Peyer's patch (tissue), 4 donors: ENCODE results near the gene NRXN3. TPM values are rescaled to one million over a fixed set of nuclear protein-coding genes. Genes with fewer than 3 reads are reported as not detected.

Experiments
- DNase-seq, 3 donors: peaks; one replicate each; pipeline ENCODE4 v3.0.0-alpha.2; 2017 to 2019
- H3K27ac ChIP-seq, 4 donors: fragments of 200-600 bp; sonication (generic); one replicate each; pipeline ENCODE4 v1.5.1; 2016 to 2019
- H3K27me3 ChIP-seq, 2 donors: fragments of 200-600 bp; sonication (generic); one replicate each; pipeline ENCODE4 v1.5.1; 2019
- H3K36me3 ChIP-seq, 3 donors: fragments of 200-600 bp; sonication (generic); one replicate each; pipeline ENCODE4 v1.5.1; 2016 to 2019
- H3K4me1 ChIP-seq, 4 donors: fragments of 200-600 bp; sonication (generic); one replicate each; pipeline ENCODE4 v1.5.1; 2016 to 2019
- H3K4me3 ChIP-seq, 4 donors: fragments of 200-600 bp; sonication (generic); 1 replicate in 3 of 4; 2 replicates in 1 of 4; pipeline ENCODE4 v1.5.1; 2016 to 2019; ENCODE audit warnings: mild to moderate bottlenecking in 1 of 4
- H3K9me3 ChIP-seq, 4 donors: fragments of 200-600 bp; sonication (generic); one replicate each; pipeline ENCODE4 v1.5.1; 2016 to 2019; ENCODE audit warnings: mild to moderate bottlenecking in 1 of 4
- POLR2A ChIP-seq, 2 donors: fragments of 450-650 bp; IDR thresholded peaks; one replicate each; pipeline ENCODE4 v1.5.1; 2017; ENCODE audit warnings: antibody characterized with exemption in 2 of 2, mild to moderate bottlenecking in 2 of 2, moderate library complexity in 2 of 2
- total RNA-seq, 4 donors: library from RNA; depleted of rRNA; stranded (reverse); fragments of >200 nt; gene quantifications; one replicate each; pipeline ENCODE4 v1.1.0, GENCODE V29; 2016
- TF ChIP-seq, protein P1 (sequence below), 6 experiments: fragments of 450-650 bp in 4 of 6; fragments of 200-600 bp in 2 of 6; sonication (generic) in 1 of 6; IDR thresholded peaks; one replicate each; pipeline ENCODE4 v1.5.1; 2017 to 2019; ENCODE audit warnings: antibody characterized with exemption in 6 of 6, mild to moderate bottlenecking in 3 of 6, moderate library complexity in 1 of 6

NRXN3 gene
- total RNA-seq, 4 donors from 2014 or later, result 1.6 to 10.2 (median 4.4) TPM

DNA sequence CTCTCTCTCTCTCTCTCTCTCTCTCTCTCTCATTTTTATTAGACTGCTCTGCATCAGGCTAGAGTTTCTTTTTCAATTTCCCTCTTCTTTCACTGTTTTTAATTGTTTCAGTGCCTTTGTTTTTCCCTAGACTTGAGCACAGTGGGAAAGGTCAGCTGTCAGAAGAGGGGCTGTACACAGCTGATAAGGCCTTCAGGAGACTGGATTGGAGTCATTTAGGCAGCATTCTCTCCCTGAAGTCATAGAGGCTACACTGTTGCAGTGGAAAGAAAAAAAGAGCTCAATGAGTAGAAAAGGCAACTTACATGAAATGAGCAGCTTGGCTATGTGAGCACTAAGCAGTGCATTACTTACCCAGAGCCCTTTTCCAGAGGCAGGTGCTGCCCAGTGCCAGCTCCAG is 456.9 kb downstream of the NRXN3 start:
- no peaks in the 10 kb centered on the region for H3K9me3 ChIP-seq
- TF ChIP-seq, protein P1, sequence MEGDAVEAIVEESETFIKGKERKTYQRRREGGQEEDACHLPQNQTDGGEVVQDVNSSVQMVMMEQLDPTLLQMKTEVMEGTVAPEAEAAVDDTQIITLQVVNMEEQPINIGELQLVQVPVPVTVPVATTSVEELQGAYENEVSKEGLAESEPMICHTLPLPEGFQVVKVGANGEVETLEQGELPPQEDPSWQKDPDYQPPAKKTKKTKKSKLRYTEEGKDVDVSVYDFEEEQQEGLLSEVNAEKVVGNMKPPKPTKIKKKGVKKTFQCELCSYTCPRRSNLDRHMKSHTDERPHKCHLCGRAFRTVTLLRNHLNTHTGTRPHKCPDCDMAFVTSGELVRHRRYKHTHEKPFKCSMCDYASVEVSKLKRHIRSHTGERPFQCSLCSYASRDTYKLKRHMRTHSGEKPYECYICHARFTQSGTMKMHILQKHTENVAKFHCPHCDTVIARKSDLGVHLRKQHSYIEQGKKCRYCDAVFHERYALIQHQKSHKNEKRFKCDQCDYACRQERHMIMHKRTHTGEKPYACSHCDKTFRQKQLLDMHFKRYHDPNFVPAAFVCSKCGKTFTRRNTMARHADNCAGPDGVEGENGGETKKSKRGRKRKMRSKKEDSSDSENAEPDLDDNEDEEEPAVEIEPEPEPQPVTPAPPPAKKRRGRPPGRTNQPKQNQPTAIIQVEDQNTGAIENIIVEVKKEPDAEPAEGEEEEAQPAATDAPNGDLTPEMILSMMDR (IDR thresholded peaks at IDR 0.05), result no peak
- TF ChIP-seq POLR2A (IDR thresholded peaks at IDR 0.05), result no peak
- H3K27ac ChIP-seq, result no peak overlapping the region
- DNase-seq, result no peak
- no peaks in the 10 kb centered on the region for H3K4me1 ChIP-seq
- no peaks in the 10 kb centered on the region for H3K27me3 ChIP-seq
- H3K36me3 ChIP-seq, result no peaks in the 10 kb centered on the region
- no peak overlapping the region for H3K4me3 ChIP-seq

DNA sequence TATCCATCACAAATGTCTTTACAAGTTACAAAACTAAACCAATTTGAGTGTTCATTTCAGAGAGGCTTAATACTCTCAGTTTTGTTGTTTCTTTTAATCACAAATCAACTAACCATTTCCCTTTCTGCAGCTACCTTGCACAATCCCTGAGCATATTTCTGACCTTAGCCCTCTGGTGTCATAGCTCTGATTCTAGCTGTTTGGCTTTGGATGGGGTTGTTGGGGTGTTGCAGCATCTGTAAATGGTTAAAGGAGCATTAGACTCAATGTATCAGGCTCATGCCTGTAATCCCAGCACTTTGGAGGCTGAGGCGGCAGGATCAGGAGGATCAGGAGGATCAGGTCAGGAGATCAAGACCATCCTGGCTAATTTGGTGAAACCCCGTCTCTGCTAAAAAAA is 461.4 kb downstream of the NRXN3 start:
- Histone ChIP-seq H3K4me3 (no peak overlapping the region), H3K27me3 (no peaks in the 10 kb centered on the region), H3K36me3 (no peaks in the 10 kb centered on the region), H3K9me3 (no peaks in the 10 kb centered on the region), H3K27ac (no peak overlapping the region), H3K4me1 (no peaks in the 10 kb centered on the region)
- TF ChIP-seq POLR2A (IDR thresholded peaks at IDR 0.05), result no peak
- TF ChIP-seq, protein P1 (IDR thresholded peaks at IDR 0.05), result no peak
- DNase-seq, result no peak

DNA sequence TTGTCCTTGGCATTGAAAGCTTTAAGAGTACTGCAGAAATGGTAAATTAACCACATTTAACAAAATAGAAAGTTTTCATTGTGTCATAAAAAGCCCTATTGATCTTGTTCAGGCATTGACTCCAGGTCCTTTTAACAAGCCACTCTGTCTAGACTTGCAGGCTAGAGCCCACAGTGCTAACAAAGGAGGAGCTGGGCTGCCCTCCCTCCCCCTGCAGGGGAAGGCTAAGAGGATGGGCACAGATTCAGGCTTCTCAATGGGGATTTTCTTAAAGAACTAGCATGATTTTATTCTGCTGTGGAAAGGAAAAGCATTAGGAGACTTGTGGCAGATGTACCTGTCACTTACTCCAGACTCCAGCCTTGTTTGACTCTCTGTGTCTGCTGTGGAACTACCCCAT is 463.6 kb downstream of the NRXN3 start:
- Histone ChIP-seq H3K9me3 (no peaks in the 10 kb centered on the region), H3K4me1 (no peaks in the 10 kb centered on the region), H3K4me3 (no peak overlapping the region), H3K36me3 (no peaks in the 10 kb centered on the region), H3K27ac (no peak overlapping the region), H3K27me3 (no peaks in the 10 kb centered on the region)
- no peak for DNase-seq
- TF ChIP-seq POLR2A (IDR thresholded peaks at IDR 0.05), result no peak

DNA sequence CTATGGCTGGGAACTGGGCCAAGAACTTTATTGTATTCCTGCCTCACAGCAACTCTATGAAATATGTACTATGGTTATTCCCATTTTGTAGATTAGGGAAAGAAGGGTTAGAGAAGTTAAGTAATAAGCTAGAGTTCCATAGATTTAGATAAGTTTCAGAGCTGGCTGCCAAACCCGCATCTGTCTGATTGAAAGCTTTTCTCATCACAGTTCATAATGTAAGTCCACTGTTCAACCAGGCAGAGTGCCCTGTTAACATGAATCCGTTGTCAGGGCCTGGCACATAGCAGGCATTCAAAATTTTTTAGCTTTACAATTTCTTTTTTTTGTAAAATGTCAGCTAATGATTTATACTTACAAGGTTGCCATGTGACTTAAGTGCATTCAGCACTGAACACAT is 467.3 kb downstream of the NRXN3 start:
- DNase-seq, result no peak
- Histone ChIP-seq H3K36me3 (no peaks in the 10 kb centered on the region), H3K27me3 (no peaks in the 10 kb centered on the region), H3K4me3 (no peak overlapping the region), H3K27ac (no peak overlapping the region), H3K9me3 (no peaks in the 10 kb centered on the region), H3K4me1 (no peaks in the 10 kb centered on the region)
- TF ChIP-seq POLR2A (IDR thresholded peaks at IDR 0.05), result no peak
- TF ChIP-seq, protein P1 (IDR thresholded peaks at IDR 0.05), result no peak

DNA sequence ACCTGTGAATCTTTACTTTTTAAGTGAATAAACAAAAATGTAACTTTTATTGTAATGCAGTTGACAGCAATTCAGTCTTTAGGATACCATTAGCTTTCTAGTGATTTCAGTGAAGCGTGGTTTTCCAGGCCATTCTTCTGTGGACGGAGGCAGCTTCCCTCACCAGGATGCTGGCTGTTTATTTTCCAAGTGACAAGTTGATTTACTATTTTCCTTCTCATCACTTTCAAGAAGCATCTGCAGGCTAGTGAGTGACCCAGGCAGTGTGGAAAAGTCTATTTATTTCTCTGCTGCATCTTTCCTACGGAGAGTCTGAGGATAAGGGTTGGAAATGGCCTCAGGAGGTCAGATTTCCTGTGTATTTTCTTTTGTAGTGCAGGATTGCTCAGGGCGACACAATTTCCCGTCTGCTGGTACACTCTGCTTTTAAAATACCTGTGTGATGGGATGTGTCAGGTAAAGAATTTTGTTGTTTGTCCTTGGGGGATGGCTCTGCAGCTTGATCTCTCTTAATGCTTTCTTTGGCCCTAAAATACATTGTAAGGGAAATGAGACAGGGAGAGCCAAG is 467.8 kb downstream of the NRXN3 start:
- Histone ChIP-seq H3K36me3 (no peaks in the 10 kb centered on the region), H3K4me3 (no peak overlapping the region), H3K9me3 (no peaks in the 10 kb centered on the region), H3K4me1 (no peaks in the 10 kb centered on the region), H3K27me3 (no peaks in the 10 kb centered on the region), H3K27ac (no peak overlapping the region)
- TF ChIP-seq POLR2A (IDR thresholded peaks at IDR 0.05), result no peak
- TF ChIP-seq, protein P1 (IDR thresholded peaks at IDR 0.05), result no peak
- DNase-seq, result no peak

DNA sequence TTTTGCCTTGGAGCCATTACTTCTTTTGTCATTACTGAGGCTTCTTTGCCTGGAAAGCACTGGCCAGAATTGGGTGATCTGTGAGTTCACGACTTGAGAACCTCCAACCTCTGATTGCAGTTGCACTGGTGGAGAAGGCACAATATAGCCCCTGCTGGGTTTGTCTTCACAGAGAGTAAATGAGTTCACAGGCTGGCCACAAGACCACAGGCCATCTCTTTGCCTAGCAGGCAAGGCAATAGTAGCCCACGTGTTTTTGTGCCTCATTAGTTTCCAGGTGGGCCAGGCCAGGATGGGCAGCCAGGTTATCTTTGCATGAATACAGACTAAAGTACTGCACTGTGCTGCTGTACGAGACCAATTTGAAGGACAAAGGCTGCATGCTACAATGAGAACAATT is 468.8 kb downstream of the NRXN3 start:
- H3K9me3 ChIP-seq, result no peaks in the 10 kb centered on the region
- no peak for DNase-seq
- H3K27me3 ChIP-seq, result no peaks in the 10 kb centered on the region
- H3K4me1 ChIP-seq, result no peaks in the 10 kb centered on the region
- no peak overlapping the region for H3K27ac ChIP-seq
- no peaks in the 10 kb centered on the region for H3K36me3 ChIP-seq
- no peak overlapping the region for H3K4me3 ChIP-seq
- TF ChIP-seq POLR2A (IDR thresholded peaks at IDR 0.05), result no peak
- TF ChIP-seq, protein P1 (IDR thresholded peaks at IDR 0.05), result no peak
